ENCODE data around the gene CCDC175. TPM values are rescaled to one million over a fixed set of nuclear protein-coding genes. Genes with fewer than 3 reads are reported as not detected.

CCDC175 gene
- total RNA-seq, 1 experiment from 2014 or later: not detected

DNA sequence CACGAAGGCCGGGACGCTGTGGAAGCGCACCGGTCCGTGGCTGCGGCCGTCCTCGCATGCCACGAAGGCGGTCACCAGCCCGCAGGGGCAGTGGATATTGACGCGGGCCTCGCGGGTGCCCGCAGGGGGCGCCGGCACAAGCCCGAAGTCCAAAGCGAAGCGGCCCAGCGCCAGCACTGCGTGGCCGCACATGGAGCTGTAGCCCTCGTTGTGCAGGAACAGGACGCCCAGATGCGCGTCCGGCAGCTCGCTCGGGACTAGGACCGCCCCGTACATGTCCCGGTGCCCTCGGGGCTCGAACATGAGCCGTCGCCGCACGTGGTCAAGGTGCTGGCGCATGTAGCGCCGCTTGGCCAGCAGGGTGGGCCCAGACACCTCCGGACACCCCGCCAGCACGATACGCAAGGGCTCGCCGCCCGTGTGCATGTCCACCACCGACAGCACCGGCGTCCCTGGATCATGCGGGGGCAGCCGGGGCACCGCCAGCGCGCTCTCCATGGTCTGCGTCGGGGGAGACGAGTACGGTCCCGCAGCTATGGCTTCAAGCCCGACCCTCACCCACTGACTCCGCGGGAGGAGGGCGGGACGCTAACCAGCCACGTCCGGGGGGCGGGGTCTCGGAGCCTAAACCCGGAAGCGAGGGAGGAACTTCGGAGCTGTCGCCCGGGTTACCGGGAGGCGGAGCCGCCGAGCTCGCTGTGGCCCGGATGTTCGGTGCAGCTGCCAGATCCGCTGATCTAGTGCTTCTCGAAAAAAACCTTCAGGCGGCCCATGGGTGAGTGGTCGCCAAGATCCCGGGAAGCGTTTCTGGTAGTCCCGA, 92.6 kb downstream of the CCDC175 start, which contains the start of the genes JKAMP and L3HYPDH (continued):
- TF ChIP-seq YY1 (IDR thresholded peaks at IDR 0.05; ENCODE audit: extremely low read depth, insufficient replicate concordance, low read depth, low read length): no peak

DNA sequence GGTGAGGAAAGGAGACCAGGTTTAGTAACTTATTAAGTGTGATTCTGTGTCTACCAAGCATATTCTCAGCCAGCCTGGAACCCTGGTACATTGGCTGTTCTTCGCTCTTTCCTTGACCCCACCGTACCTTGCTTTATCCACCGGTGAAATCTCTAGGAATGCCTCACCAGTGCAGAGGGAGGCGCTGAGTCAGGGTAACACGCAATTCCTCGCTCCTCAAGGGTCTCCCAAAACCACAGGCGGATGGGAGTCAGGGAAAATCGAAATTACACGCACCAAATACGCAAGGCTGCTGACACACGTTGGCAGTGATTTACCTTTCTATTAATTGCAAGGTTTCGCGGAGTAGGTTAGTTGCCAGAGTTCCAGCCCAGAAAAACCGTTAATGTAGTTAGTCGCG, 93.2 kb downstream of the CCDC175 start:
- ChIA-PET CTCF (interaction anchor here (0.7 to 1.5 kb wide), 7 partner anchors 11 to 356 kb away, joined by 3 to 16 read pairs (median 4); partner anchors contain the start of gene CCDC175), POLR2A (interaction anchor here (0.9 to 1.6 kb wide), 3 partner anchors 9 to 1185 kb away, joined by 3 to 4 read pairs (median 3); partner anchors contain the start of gene ARID4A), RAD21 (ENCODE audit: low non-redundant PET in 1 of 2, low total read pairs in 2 of 2, uncharacterized antibody in 2 of 2, unreplicated experiment in 2 of 2) (interaction anchor here in 1 of 2 experiments (0.9 kb wide), 1 partner anchor 93 kb away, joined by 3 read pairs; the partner anchor contains the start of gene CCDC175)
- Histone ChIP-seq H3K4me3 (replicated peaks in 1 of 2; ENCODE audit: low read depth in 1 of 2, low read length in 2 of 2) (peak overlapping the region; percentile 81 to 93), H4K20me1 (ENCODE audit: insufficient read depth) (no peaks in the 10 kb centered on the region), H3K9me2 (ENCODE audit: insufficient read depth) (no peaks in the 10 kb centered on the region), H3K79me2 (ENCODE audit: insufficient read depth, low read length) (peaks cover 58% of the 10 kb centered on the region), H3K9ac (ENCODE audit: low read length) (peak overlapping the region; percentile 90), H3K4me2 (ENCODE audit: low read length) (peak overlapping the region; percentile 96), H3K27ac (ENCODE audit: low read depth, low read length) (peak overlapping the region; percentile 87), H3K36me3 (ENCODE audit: control insufficient read depth in 1 of 2, insufficient read depth in 2 of 2, low read length in 2 of 2) (peaks cover 7 to 9% of the 10 kb centered on the region in 2 experiments; a peak in 3 of 4 replicates), H3K4me1 (ENCODE audit: control insufficient read depth in 1 of 2, insufficient read depth in 2 of 2, low read length in 2 of 2) (peaks cover 13 to 33% of the 10 kb centered on the region in 2 experiments), H3K9me3 (ENCODE audit: control insufficient read depth in 1 of 2, insufficient read depth in 1 of 2, low read depth in 1 of 2, low read length in 2 of 2) (no peaks in the 10 kb centered on the region), H3K27me3 (ENCODE audit: insufficient read depth, low read length) (no peaks in the 10 kb centered on the region), H2AFZ (ENCODE audit: low read depth, low read length, poor library complexity, severe bottlenecking) (no peak overlapping the region)
- ATAC-seq (peak; percentile 27), DNase-seq (ENCODE audit: low read depth, low spot score) (peak; percentile 2)
- intact Hi-C loops (cut with micrococcal nuclease): no loop called here
- TF ChIP-seq, protein P1, sequence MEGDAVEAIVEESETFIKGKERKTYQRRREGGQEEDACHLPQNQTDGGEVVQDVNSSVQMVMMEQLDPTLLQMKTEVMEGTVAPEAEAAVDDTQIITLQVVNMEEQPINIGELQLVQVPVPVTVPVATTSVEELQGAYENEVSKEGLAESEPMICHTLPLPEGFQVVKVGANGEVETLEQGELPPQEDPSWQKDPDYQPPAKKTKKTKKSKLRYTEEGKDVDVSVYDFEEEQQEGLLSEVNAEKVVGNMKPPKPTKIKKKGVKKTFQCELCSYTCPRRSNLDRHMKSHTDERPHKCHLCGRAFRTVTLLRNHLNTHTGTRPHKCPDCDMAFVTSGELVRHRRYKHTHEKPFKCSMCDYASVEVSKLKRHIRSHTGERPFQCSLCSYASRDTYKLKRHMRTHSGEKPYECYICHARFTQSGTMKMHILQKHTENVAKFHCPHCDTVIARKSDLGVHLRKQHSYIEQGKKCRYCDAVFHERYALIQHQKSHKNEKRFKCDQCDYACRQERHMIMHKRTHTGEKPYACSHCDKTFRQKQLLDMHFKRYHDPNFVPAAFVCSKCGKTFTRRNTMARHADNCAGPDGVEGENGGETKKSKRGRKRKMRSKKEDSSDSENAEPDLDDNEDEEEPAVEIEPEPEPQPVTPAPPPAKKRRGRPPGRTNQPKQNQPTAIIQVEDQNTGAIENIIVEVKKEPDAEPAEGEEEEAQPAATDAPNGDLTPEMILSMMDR (IDR thresholded peaks at IDR 0.05 in 2 of 3, conservative IDR thresholded peaks at IDR 0.05 in 1 of 3; ENCODE audit: borderline replicate concordance in 1 of 3, insufficient read depth in 1 of 3, low read depth in 2 of 3, low read length in 2 of 3): no peak
- TF ChIP-seq ATF3 (IDR thresholded peaks at IDR 0.05) (no peak), CBX3 (IDR thresholded peaks at IDR 0.05; ENCODE audit: low read depth) (no peak), POLR2A (IDR thresholded peaks at IDR 0.05; ENCODE audit: borderline replicate concordance, extremely low read depth, insufficient read depth, insufficient read length) (peak; percentile 30)
- no TSS peak for BruUV-seq (replicated peaks)

Measured in HCT116 (cell line).